T-helper 1 cell treated with Interleukin-12 subunit alpha and Interleukin-12 subunit beta and Interleukin-4 antibody, amounts not matched to agents 30 μg/mL and 1 μg/mL, for 36 hours (primary cell): ENCODE results near the gene SPATA13.
A peak's percentile ranks its signal among the peaks of the same experiment; 100 is the strongest.

Experiments used
- H3K27ac Mint-ChIP-seq: one replicate; pipeline ENCODE4 v1.8.0; 2021; ENCODE audit warnings: mild to moderate bottlenecking, mixed read lengths
- H3K27me3 Mint-ChIP-seq: one replicate; pipeline ENCODE4 v1.8.0; 2021; ENCODE audit warnings: low read depth, mixed read lengths
- H3K36me3 Mint-ChIP-seq: one replicate; pipeline ENCODE4 v1.8.0; 2021; ENCODE audit warnings: low read depth, mixed read lengths
- H3K4me1 Mint-ChIP-seq: one replicate; pipeline ENCODE4 v1.8.0; 2021; ENCODE audit warnings: low read depth, mixed read lengths
- H3K4me3 Mint-ChIP-seq: one replicate; pipeline ENCODE4 v1.8.0; 2021; ENCODE audit warnings: mild to moderate bottlenecking, moderate library complexity, mixed read lengths
- H3K9me3 Mint-ChIP-seq: one replicate; pipeline ENCODE4 v1.8.0; 2021; ENCODE audit warnings: mixed read lengths

SPATA13 gene

GRCh38 chr13:24149246-24150032 is 11.1 kb upstream of the SPATA13 start:
- no peak overlapping the region for H3K27ac Mint-ChIP-seq
- H3K36me3 Mint-ChIP-seq = no peaks in the 10 kb centered on the region
- peaks cover 24% of the 10 kb centered on the region for H3K27me3 Mint-ChIP-seq
- peaks cover 10% of the 10 kb centered on the region for H3K4me1 Mint-ChIP-seq
- H3K4me3 Mint-ChIP-seq = no peak overlapping the region
- H3K9me3 Mint-ChIP-seq = no peaks in the 10 kb centered on the region

GRCh38 chr13:24150572-24150971 is 9.9 kb upstream of the SPATA13 start:
- Mint-ChIP-seq H3K4me3 (no peak overlapping the region), H3K36me3 (no peaks in the 10 kb centered on the region), H3K27ac (no peak overlapping the region), H3K27me3 (peaks cover 20% of the 10 kb centered on the region), H3K4me1 (peaks cover 10% of the 10 kb centered on the region), H3K9me3 (no peaks in the 10 kb centered on the region)

- H3K4me1 Mint-ChIP-seq = peaks cover 10% of the 10 kb centered on the region
- H3K9me3 Mint-ChIP-seq = no peaks in the 10 kb centered on the region
- no peaks in the 10 kb centered on the region for H3K36me3 Mint-ChIP-seq
- no peak overlapping the region for H3K27ac Mint-ChIP-seq
- H3K4me3 Mint-ChIP-seq = no peak overlapping the region
- H3K27me3 Mint-ChIP-seq = peaks cover 22% of the 10 kb centered on the region
These were observed 8.7 kb upstream of the SPATA13 start for GRCh38 chr13:24151864-24152263.

- Mint-ChIP-seq H3K9me3 (no peaks in the 10 kb centered on the region), H3K4me3 (no peak overlapping the region), H3K27me3 (peaks cover 16% of the 10 kb centered on the region), H3K4me1 (peaks cover 8% of the 10 kb centered on the region), H3K36me3 (no peaks in the 10 kb centered on the region), H3K27ac (no peak overlapping the region)
These were observed 8.0 kb upstream of the SPATA13 start for GRCh38 chr13:24152292-24153214.

- H3K27me3 Mint-ChIP-seq = peaks cover 15% of the 10 kb centered on the region
- H3K36me3 Mint-ChIP-seq = no peaks in the 10 kb centered on the region
- no peak overlapping the region for H3K27ac Mint-ChIP-seq
- no peaks in the 10 kb centered on the region for H3K9me3 Mint-ChIP-seq
- H3K4me1 Mint-ChIP-seq = peaks cover 4% of the 10 kb centered on the region
- no peak overlapping the region for H3K4me3 Mint-ChIP-seq
These were observed 7.2 kb upstream of the SPATA13 start for GRCh38 chr13:24153347-24153746.

- Mint-ChIP-seq H3K4me1 (no peaks in the 10 kb centered on the region), H3K4me3 (no peak overlapping the region), H3K36me3 (no peaks in the 10 kb centered on the region), H3K9me3 (no peaks in the 10 kb centered on the region), H3K27me3 (peaks cover 10% of the 10 kb centered on the region), H3K27ac (no peak overlapping the region)
These were observed 6.4 kb upstream of the SPATA13 start for GRCh38 chr13:24153979-24154701.

- Mint-ChIP-seq H3K4me3 (no peak overlapping the region), H3K36me3 (peaks cover 4% of the 10 kb centered on the region), H3K27ac (no peak overlapping the region), H3K9me3 (no peaks in the 10 kb centered on the region), H3K4me1 (peaks cover 20% of the 10 kb centered on the region), H3K27me3 (peaks cover 20% of the 10 kb centered on the region)
These were observed 1.2 kb upstream of the SPATA13 start for GRCh38 chr13:24159357-24159756.

GRCh38 chr13:24161010-24161775 is 673 bp downstream of the SPATA13 start:
- Mint-ChIP-seq H3K27ac (no peak overlapping the region), H3K27me3 (peaks cover 20% of the 10 kb centered on the region), H3K36me3 (peaks cover 8% of the 10 kb centered on the region), H3K4me3 (peak overlapping the region; percentile 89), H3K9me3 (no peaks in the 10 kb centered on the region), H3K4me1 (peaks cover 23% of the 10 kb centered on the region)

GRCh38 chr13:24161980-24162525 is 1.5 kb downstream of the SPATA13 start:
- Mint-ChIP-seq H3K4me1 (peaks cover 23% of the 10 kb centered on the region), H3K9me3 (no peaks in the 10 kb centered on the region), H3K4me3 (peak overlapping the region; percentile 89), H3K36me3 (peaks cover 9% of the 10 kb centered on the region), H3K27ac (peak overlapping the region; percentile 18), H3K27me3 (peaks cover 16% of the 10 kb centered on the region)

GRCh38 chr13:24162604-24163003 is 2.1 kb downstream of the SPATA13 start:
- peaks cover 10% of the 10 kb centered on the region for H3K36me3 Mint-ChIP-seq
- no peaks in the 10 kb centered on the region for H3K9me3 Mint-ChIP-seq
- H3K4me1 Mint-ChIP-seq = peaks cover 23% of the 10 kb centered on the region
- peaks cover 16% of the 10 kb centered on the region for H3K27me3 Mint-ChIP-seq
- H3K27ac Mint-ChIP-seq = no peak overlapping the region
- H3K4me3 Mint-ChIP-seq = peak overlapping the region; percentile 89

- H3K27ac Mint-ChIP-seq = peak overlapping the region; percentile 2
- H3K4me3 Mint-ChIP-seq = no peak overlapping the region
- H3K4me1 Mint-ChIP-seq = peaks cover 27% of the 10 kb centered on the region
- H3K9me3 Mint-ChIP-seq = no peaks in the 10 kb centered on the region
- peaks cover 16% of the 10 kb centered on the region for H3K36me3 Mint-ChIP-seq
- H3K27me3 Mint-ChIP-seq = peaks cover 16% of the 10 kb centered on the region
These were observed 5.2 kb downstream of the SPATA13 start for GRCh38 chr13:24165746-24166145.

GRCh38 chr13:24166561-24166960 is 6.0 kb downstream of the SPATA13 start:
- H3K4me1 Mint-ChIP-seq = peaks cover 27% of the 10 kb centered on the region
- H3K27me3 Mint-ChIP-seq = peaks cover 15% of the 10 kb centered on the region
- no peak overlapping the region for H3K4me3 Mint-ChIP-seq
- peaks cover 16% of the 10 kb centered on the region for H3K36me3 Mint-ChIP-seq
- no peak overlapping the region for H3K27ac Mint-ChIP-seq
- H3K9me3 Mint-ChIP-seq = no peaks in the 10 kb centered on the region

GRCh38 chr13:24167666-24168391 is 7.3 kb downstream of the SPATA13 start:
- no peak overlapping the region for H3K4me3 Mint-ChIP-seq
- H3K27me3 Mint-ChIP-seq = peaks cover 3% of the 10 kb centered on the region
- H3K9me3 Mint-ChIP-seq = no peaks in the 10 kb centered on the region
- peaks cover 13% of the 10 kb centered on the region for H3K36me3 Mint-ChIP-seq
- H3K4me1 Mint-ChIP-seq = peaks cover 14% of the 10 kb centered on the region
- H3K27ac Mint-ChIP-seq = no peak overlapping the region
